ENCODE results near the gene AHRR. TPM values are rescaled to one million over a fixed set of nuclear protein-coding genes. Genes with fewer than 3 reads are reported as not detected.
A peak's percentile ranks its signal among the peaks of the same experiment; 100 is the strongest.
"Not testable (repeated sequence)": the region's sequence is repeated elsewhere in the genome, so short reads cannot be mapped to it uniquely, and the experiment has no call there.

The AHRR gene
- total RNA-seq, 2 donors from 2014 or later = 4.1 to 11.0 TPM

- no peak for DNase-seq (ENCODE audit: low spot score)
- Mint-ChIP-seq H3K36me3 (no peaks in the 10 kb centered on the region), H3K27me3 (peaks cover 20 to 28% of the 10 kb centered on the region in 2 donors), H3K4me3 (no peak overlapping the region), H3K4me1 (ENCODE audit: low read depth in 2 of 2) (peaks cover 3 to 8% of the 10 kb centered on the region in 2 donors), H3K9me3 (no peaks in the 10 kb centered on the region), H3K27ac (no peak overlapping the region)
- no peak for ATAC-seq
Observed at GRCh38 chr5:404666-405241, 83.2 kb downstream of the AHRR start.

GRCh38 chr5:405421-405820 is 83.9 kb downstream of the AHRR start:
- no peaks in the 10 kb centered on the region for H3K36me3 Mint-ChIP-seq
- H3K4me1 Mint-ChIP-seq (ENCODE audit: low read depth in 2 of 2) = peaks cover 0 to 2% of the 10 kb centered on the region in 2 donors
- H3K4me3 Mint-ChIP-seq = no peak overlapping the region
- peaks cover 23 to 30% of the 10 kb centered on the region in 2 donors for H3K27me3 Mint-ChIP-seq
- no peak overlapping the region for H3K27ac Mint-ChIP-seq
- DNase-seq (ENCODE audit: low spot score) (no peak), ATAC-seq (no peak)
- no peaks in the 10 kb centered on the region for H3K9me3 Mint-ChIP-seq

GRCh38 chr5:406041-406440 is 84.5 kb downstream of the AHRR start:
- Mint-ChIP-seq H3K27me3 (peaks cover 24 to 33% of the 10 kb centered on the region in 2 donors), H3K4me1 (ENCODE audit: low read depth in 2 of 2) (no peaks in the 10 kb centered on the region), H3K4me3 (no peak overlapping the region), H3K27ac (no peak overlapping the region), H3K9me3 (no peaks in the 10 kb centered on the region), H3K36me3 (no peaks in the 10 kb centered on the region)
- no peak for DNase-seq (ENCODE audit: low spot score)
- ATAC-seq = no peak

GRCh38 chr5:407051-407450 is 85.5 kb downstream of the AHRR start:
- ATAC-seq (no peak), DNase-seq (ENCODE audit: low spot score) (no peak)
- Mint-ChIP-seq H3K36me3 (no peaks in the 10 kb centered on the region), H3K4me1 (ENCODE audit: low read depth in 2 of 2) (no peaks in the 10 kb centered on the region), H3K27me3 (peaks cover 17 to 30% of the 10 kb centered on the region in 2 donors), H3K9me3 (no peaks in the 10 kb centered on the region), H3K27ac (no peak overlapping the region), H3K4me3 (no peak overlapping the region)

- Mint-ChIP-seq H3K27me3 (peaks cover 14 to 29% of the 10 kb centered on the region in 2 donors), H3K4me1 (ENCODE audit: low read depth in 2 of 2) (no peaks in the 10 kb centered on the region), H3K9me3 (no peaks in the 10 kb centered on the region), H3K27ac (no peak overlapping the region), H3K4me3 (no peak overlapping the region), H3K36me3 (no peaks in the 10 kb centered on the region)
- no peak for DNase-seq (ENCODE audit: low spot score)
- no peak for ATAC-seq
Observed at GRCh38 chr5:407801-408268, 86.3 kb downstream of the AHRR start.

GRCh38 chr5:410911-411517 is 89.5 kb downstream of the AHRR start:
- H3K27ac Mint-ChIP-seq = no peak overlapping the region
- H3K36me3 Mint-ChIP-seq = no peaks in the 10 kb centered on the region
- H3K27me3 Mint-ChIP-seq = peaks cover 7 to 13% of the 10 kb centered on the region in 2 donors
- DNase-seq (ENCODE audit: low spot score) (no peak), ATAC-seq (no peak)
- H3K4me3 Mint-ChIP-seq = no peak overlapping the region
- H3K9me3 Mint-ChIP-seq = no peaks in the 10 kb centered on the region
- H3K4me1 Mint-ChIP-seq (ENCODE audit: low read depth in 2 of 2) = peaks cover 0 to 9% of the 10 kb centered on the region in 2 donors

- DNase-seq (ENCODE audit: low spot score) = no peak
- Mint-ChIP-seq H3K4me3 (no peak overlapping the region), H3K4me1 (ENCODE audit: low read depth in 2 of 2) (peaks cover 0 to 16% of the 10 kb centered on the region in 2 donors), H3K36me3 (no peaks in the 10 kb centered on the region), H3K27me3 (peaks cover 7 to 13% of the 10 kb centered on the region in 2 donors), H3K27ac (no peak overlapping the region), H3K9me3 (no peaks in the 10 kb centered on the region)
- ATAC-seq = no peak
Observed at GRCh38 chr5:411728-412127, 90.2 kb downstream of the AHRR start.

GRCh38 chr5:414991-415927 is 93.7 kb downstream of the AHRR start:
- ATAC-seq (peak; percentile 39 to 91), DNase-seq (ENCODE audit: low spot score) (peak; percentile 82)
- H3K4me3 Mint-ChIP-seq, H3K27me3 Mint-ChIP-seq, H3K36me3 Mint-ChIP-seq, H3K9me3 Mint-ChIP-seq: not testable (repeated sequence)
- peak overlapping the region in 1 of 2 donors; percentile 57 for H3K27ac Mint-ChIP-seq
- peaks cover 0 to 16% of the 10 kb centered on the region in 2 donors for H3K4me1 Mint-ChIP-seq (ENCODE audit: low read depth in 2 of 2)

- DNase-seq (ENCODE audit: low spot score) (peak; percentile 73), ATAC-seq (peak; percentile 52 to 83)
- Mint-ChIP-seq H3K4me3 (no peak overlapping the region), H3K27me3 (peaks cover under 1 to 3% of the 10 kb centered on the region in 2 donors), H3K36me3 (no peaks in the 10 kb centered on the region), H3K4me1 (ENCODE audit: low read depth in 2 of 2) (peaks cover 0 to 16% of the 10 kb centered on the region in 2 donors), H3K9me3 (no peaks in the 10 kb centered on the region), H3K27ac (peak overlapping the region in 1 of 2 donors; percentile 57)
Observed at GRCh38 chr5:415928-416635, 94.6 kb downstream of the AHRR start.

GRCh38 chr5:416636-416960 is 95.1 kb downstream of the AHRR start:
- DNase-seq (ENCODE audit: low spot score) (no peak), ATAC-seq (no peak)
- Mint-ChIP-seq H3K27ac (peak overlapping the region in 1 of 2 donors; percentile 57), H3K9me3 (no peaks in the 10 kb centered on the region), H3K27me3 (no peaks in the 10 kb centered on the region), H3K36me3 (no peaks in the 10 kb centered on the region), H3K4me1 (ENCODE audit: low read depth in 2 of 2) (peaks cover 0 to 16% of the 10 kb centered on the region in 2 donors), H3K4me3 (no peak overlapping the region)

- ATAC-seq (no peak), DNase-seq (ENCODE audit: low spot score) (no peak)
- peaks cover 0 to 16% of the 10 kb centered on the region in 2 donors for H3K4me1 Mint-ChIP-seq (ENCODE audit: low read depth in 2 of 2)
- no peak overlapping the region for H3K4me3 Mint-ChIP-seq
- no peaks in the 10 kb centered on the region for H3K9me3 Mint-ChIP-seq
- no peaks in the 10 kb centered on the region for H3K27me3 Mint-ChIP-seq
- no peak overlapping the region for H3K27ac Mint-ChIP-seq
- no peaks in the 10 kb centered on the region for H3K36me3 Mint-ChIP-seq
Observed at GRCh38 chr5:417301-418161, 96.0 kb downstream of the AHRR start.

- H3K36me3 Mint-ChIP-seq = no peaks in the 10 kb centered on the region
- no peaks in the 10 kb centered on the region for H3K9me3 Mint-ChIP-seq
- no peak for DNase-seq (ENCODE audit: low spot score)
- H3K4me3 Mint-ChIP-seq = no peak overlapping the region
- no peak for ATAC-seq
- H3K27ac Mint-ChIP-seq = no peak overlapping the region
- no peaks in the 10 kb centered on the region for H3K27me3 Mint-ChIP-seq
- peaks cover 0 to 22% of the 10 kb centered on the region in 2 donors for H3K4me1 Mint-ChIP-seq (ENCODE audit: low read depth in 2 of 2)
Observed at GRCh38 chr5:418162-419121, 96.9 kb downstream of the AHRR start.

All from natural killer cell treated with Interleukin-12 subunit alpha and Interleukin-12 subunit beta and Interleukin-15 and Interleukin-18, amount 100 ng/mL, for 72 hours (primary cell).